Left hindlimb (tissue), 1 donor: ENCODE measurements around the gene PRKCE.
A peak's percentile ranks its signal among the peaks of the same experiment; 100 is the strongest.

ENCODE experiments used
- DNase-seq: peaks from one replicate; pipeline ENCODE4 v3.0.0-alpha.2; 2018

Gene PRKCE

GRCh38 chr2:46030330-46030729 lies 378.9 kb downstream of the PRKCE start:
- no peak for DNase-seq

- DNase-seq: no peak
Observed at GRCh38 chr2:46032161-46032813, 380.8 kb downstream of the PRKCE start.

GRCh38 chr2:46032996-46033395 lies 381.5 kb downstream of the PRKCE start:
- DNase-seq: no peak

GRCh38 chr2:46034535-46034934 lies 383.1 kb downstream of the PRKCE start:
- no peak for DNase-seq

GRCh38 chr2:46036929-46037328 lies 385.5 kb downstream of the PRKCE start:
- DNase-seq: peak; percentile 64

GRCh38 chr2:46039543-46040303 lies 388.2 kb downstream of the PRKCE start:
- no peak for DNase-seq

GRCh38 chr2:46040563-46041155 lies 389.2 kb downstream of the PRKCE start:
- no peak for DNase-seq

GRCh38 chr2:46041434-46041833 lies 390.0 kb downstream of the PRKCE start:
- DNase-seq: no peak

- DNase-seq: no peak
Observed at GRCh38 chr2:46042207-46042637, 390.7 kb downstream of the PRKCE start.

- DNase-seq: no peak
Observed at GRCh38 chr2:46042711-46043110, 391.2 kb downstream of the PRKCE start.

- DNase-seq: no peak
Observed at GRCh38 chr2:46045888-46046287, 394.4 kb downstream of the PRKCE start.

- no peak for DNase-seq
Observed at GRCh38 chr2:46047290-46047689, 395.8 kb downstream of the PRKCE start.

GRCh38 chr2:46048693-46049092 lies 397.2 kb downstream of the PRKCE start:
- DNase-seq: no peak

GRCh38 chr2:46050027-46050426 lies 398.6 kb downstream of the PRKCE start:
- no peak for DNase-seq

- no peak for DNase-seq
Observed at GRCh38 chr2:46050489-46050888, 399.0 kb downstream of the PRKCE start.

- no peak for DNase-seq
Observed at GRCh38 chr2:46051085-46051484, 399.6 kb downstream of the PRKCE start.

- no peak for DNase-seq
Observed at GRCh38 chr2:46053564-46053963, 402.1 kb downstream of the PRKCE start.

GRCh38 chr2:46056541-46056940 lies 405.1 kb downstream of the PRKCE start:
- DNase-seq: no peak

- no peak for DNase-seq
Observed at GRCh38 chr2:46058140-46058539, 406.7 kb downstream of the PRKCE start.

GRCh38 chr2:46062637-46063412 lies 411.4 kb downstream of the PRKCE start:
- peak; percentile 72 for DNase-seq

GRCh38 chr2:46064396-46064795 lies 412.9 kb downstream of the PRKCE start:
- no peak for DNase-seq

- DNase-seq: no peak
Observed at GRCh38 chr2:46065152-46065551, 413.7 kb downstream of the PRKCE start.

GRCh38 chr2:46066116-46066515 lies 414.6 kb downstream of the PRKCE start:
- DNase-seq: no peak
